Activated CD4-positive, CD25-positive, alpha-beta regulatory T cell treated with anti-CD3 and anti-CD28 coated beads, Interleukin-2, amount 50 U/mL, for 16 hours (primary cell): ENCODE results near the gene IFNE.

Source experiments
- DNase-seq: peaks from one replicate; pipeline ENCODE4 v3.0.0-alpha.2; 2020; ENCODE audit warnings: low read depth, low spot score

IFNE gene, protein sequence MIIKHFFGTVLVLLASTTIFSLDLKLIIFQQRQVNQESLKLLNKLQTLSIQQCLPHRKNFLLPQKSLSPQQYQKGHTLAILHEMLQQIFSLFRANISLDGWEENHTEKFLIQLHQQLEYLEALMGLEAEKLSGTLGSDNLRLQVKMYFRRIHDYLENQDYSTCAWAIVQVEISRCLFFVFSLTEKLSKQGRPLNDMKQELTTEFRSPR

DNA sequence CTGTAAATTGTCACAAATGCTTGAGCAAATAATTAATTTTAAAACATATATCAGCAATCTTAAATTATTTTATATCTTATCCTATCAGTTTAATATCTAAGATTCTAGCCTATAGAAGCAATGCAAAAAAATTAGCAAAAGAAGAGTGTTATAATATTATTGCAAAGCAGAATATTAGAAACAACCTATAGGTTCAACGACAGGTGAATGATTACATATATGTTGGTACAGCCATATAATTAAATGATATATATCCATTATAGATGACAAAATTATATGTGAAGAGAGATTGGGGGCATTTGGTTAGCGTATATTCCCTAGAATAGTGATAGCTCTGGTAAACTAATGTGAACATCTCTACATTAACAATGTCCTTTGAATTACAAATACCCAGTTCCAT is at the start of gene IFNE:
TSS of gene IFNE (minus strand) at position 101 of the 400 bp plus-strand sequence. CDS start 619 bp downstream, outside the sequence.
- DNase-seq: no peak

DNA sequence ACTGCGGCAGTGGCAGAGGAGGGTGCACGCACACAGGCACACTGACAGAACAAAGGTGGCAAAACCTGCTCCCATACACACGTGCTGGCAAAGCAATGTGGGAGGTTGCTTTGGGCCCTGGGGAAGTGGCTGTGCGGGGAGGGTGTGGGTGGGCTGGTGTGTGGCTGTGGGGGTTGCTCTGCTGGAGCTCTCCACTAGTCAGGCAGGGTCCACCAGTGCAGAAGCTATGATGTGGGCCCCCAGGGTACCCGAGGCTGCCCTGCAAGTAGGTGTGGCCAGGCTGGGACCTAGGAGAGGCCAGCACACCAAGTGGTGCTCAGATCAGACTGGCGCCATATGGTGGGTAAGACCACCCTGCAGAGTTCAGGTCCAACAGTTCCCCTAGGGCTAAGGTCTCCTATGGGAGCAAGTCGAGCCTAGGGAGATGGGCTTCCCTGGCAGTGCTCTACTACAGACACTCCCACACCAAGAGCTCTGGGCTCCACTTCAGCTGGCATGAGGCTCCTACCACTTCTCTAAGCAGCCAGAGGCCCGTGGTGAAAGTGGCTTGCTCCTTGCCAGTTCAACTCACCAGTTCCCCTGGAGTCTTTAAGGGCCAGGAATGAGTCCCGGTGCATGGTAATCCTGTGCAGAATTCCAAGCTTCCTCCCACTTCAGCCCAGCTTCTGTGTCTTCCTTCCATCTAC is 46.2 kb upstream of the IFNE start:
- no peak for DNase-seq

DNA sequence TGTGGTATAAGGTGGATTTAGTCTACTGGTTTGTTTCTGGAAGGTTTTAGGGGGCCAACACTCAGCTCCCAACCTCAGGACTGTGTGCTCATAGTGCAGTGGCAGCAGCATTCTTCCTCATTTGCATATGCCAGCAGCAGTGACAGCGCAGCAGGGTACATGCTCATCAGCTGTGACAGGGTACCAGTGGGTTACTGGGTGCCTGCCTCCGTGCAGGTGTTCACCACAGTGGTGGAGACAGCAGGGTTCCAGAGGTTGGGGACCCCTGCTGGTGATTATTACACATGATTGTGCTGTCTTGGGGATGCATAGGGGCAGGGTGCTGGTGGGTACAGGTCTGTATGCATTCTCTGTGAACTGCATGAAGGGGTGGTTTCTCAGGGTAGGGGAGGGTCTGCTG is 45.5 kb upstream of the IFNE start:
- no peak for DNase-seq

DNA sequence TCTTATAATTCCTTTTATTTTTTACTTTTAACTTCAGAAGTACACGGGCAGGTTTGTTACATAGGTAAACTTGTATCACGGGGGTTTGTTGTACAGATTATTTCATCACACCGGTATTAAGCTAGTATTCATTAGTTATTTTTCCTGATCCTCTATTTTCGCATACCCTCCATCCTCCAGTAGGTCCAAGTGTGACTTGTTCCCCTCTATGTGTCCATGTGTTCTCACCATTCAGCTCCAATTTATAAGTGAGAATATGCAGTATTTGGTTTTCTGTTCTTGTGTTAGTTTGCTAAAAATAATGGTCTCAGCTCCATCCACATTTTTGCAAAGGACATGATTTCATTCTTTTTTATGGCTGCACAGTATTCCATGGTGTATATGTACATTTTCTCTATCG is 43.1 kb upstream of the IFNE start:
- no peak for DNase-seq

DNA sequence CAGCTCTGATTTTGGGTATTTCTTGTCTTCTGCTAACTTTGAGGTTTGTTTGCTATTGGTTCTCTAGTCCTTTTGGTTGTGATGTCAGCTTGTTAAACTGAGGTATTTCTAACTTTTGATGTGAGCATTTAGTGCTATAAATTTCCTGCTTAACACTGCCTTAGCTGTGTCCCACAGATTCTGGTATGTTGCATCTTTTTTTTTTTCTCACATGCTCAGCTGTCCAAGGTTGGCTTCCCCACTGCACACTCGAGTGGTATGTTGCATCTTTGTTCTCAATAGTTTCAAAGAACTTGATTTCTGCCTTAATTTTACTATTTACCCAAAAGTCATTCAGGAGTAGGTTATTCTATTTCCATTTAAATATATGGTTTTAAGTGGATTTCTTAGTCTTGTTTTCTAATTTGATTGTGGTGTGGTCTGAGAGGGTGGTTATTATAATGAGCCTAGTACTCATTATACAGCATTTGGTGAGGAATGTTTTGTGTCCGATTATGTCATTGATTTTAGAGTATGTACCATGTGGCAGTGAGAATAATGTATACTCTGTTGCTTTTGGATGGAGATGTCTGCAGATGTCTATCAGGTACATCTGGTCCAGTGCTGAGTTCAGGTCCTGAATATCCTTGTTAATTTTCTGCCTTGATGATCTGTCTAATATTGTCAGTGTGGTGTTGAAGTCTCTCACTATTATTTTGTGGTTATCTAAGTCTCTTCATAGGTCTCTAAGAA is 42.2 kb upstream of the IFNE start:
- no peak for DNase-seq

DNA sequence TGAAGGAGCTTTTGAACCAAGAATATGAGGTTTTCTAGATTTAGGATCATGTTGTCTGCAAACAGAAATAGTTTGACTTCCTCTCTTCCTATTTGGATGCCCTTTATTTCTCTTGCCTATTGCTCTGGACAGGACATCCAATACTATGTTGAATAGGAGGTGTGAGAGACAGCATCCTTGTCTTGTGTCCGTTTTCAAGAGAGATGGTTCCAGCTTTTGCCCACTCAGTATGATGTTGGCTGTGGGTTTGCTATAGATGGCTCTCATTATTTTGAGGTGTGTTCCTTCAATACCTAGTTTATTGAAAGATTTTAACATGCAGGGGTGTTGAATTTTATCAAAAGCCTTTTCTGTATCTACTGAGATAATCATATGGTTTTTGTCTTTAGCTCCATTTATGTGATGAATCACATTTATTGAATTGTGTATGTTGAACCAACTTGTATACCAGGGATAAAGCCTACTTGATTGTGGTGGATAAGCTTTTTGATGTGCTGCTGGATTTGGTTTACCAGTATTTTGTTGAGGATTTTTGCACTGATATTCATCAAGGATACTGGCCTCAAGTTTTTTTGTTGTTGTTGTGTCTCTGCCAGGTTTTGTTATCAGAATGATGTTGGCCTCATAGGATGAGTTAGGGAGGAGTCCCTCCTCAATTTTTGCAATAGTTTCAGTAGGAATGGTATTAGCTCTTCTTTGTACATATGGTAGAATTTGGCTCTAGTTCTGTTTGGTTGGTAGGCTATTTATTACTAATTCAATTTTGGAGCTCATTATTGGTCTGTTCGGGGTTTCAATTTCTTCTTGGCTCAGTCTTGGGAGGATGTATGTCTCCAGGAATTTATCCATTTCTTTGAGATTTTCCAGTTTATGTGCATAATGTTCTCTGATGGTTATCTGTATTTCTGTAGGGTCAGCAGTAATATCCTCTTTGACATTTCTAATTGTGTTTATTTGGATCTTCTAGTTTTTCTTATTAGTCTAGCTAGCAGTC is 41.2 kb upstream of the IFNE start:
- DNase-seq: no peak

DNA sequence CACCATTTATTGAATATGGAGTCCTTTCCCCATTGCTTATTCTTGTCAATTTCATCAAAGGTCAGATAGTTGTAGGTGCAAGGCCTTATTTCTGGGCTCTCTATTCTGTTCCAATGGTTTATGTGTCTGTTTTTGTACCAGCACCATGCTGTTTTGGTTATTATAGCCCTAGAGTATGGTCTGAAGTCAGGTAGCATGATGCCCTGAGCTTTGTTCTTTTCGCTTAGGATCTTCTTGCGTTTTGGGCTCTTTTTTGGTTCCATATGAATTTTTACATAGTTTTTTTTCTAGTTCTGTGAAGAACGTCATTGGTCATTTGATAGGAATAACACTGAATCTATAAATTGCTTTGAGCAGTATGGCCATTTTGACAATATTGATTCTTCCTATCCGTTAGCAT is 40.2 kb upstream of the IFNE start:
- DNase-seq: no peak

DNA sequence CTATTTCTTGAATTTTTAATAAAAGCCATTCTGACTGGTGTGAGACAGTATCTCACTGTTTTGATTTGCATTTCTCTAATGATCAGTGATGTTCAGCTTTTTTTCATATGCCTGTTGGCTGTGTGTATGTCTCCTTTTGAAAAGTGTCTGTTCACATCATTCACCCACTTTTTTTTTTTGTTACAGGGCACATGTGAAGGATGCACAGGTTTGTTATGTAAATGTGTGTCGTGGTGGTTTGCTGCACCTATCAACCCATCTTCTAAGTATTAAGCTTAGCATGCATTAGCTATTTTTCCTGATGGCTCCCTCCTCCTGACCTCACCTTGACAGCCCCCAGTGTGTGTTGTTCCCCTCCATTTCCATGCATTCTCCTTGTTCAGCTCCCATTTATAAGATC is 39.3 kb upstream of the IFNE start:
- DNase-seq: no peak

DNA sequence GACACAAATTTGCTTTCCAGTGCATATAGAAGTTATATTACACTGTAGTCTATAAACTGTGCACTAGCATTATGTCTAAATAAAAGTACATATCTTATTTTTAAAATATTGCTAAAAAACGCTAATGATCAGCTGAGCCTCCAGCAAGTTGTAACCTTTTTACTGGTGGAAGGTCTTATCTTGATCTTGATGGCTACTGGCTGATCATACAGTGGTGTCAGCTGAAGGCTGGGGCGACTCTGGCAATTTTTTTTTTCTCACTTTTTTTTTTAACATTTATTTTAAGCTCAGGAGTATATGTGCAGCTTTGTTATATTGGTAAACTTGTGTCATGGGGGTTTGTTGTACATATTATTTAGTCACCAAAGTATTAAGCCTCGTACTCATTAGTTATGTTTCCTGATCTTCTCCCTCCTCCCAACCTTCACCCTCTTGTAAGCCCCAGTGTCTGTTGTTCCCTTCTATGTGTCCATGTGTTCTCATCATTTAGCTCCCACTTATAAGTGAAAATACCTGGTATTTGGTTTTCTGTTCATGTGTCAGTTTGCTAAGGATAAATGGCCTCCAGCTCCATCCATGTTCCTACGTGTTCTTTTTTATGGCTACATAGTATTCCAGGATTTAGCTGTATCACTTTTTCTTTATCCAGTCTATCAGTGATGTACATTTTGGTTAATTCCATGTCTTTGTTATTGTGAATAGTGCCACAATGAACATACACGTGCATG is 38.6 kb upstream of the IFNE start:
- DNase-seq: no peak

DNA sequence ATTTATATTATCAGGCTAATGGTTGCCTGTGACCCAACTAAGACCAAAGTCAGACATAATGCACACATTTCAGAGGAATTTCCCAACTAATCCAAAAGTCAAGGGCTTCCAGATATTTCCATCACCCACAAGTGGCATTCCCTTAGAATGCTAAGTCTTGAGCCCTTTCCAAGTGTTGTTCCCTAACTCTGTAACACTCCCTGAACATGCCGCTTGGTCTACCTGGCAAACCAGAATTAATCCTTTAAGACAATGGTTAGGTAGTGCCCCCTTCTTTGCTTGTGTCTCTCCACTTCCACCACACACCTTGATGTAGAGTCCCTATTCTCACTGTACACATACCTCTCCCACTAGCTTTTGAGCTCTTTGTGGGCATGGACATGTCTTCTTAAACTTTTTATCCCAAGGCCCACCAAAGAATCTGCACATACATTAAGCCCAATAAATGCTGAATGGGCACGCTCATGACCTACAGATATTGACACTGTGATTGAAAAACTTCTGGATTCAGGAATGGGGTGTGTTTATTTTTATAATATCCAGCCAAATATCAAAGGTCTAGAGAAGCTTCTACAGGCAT is 37.8 kb upstream of the IFNE start:
- DNase-seq: no peak

DNA sequence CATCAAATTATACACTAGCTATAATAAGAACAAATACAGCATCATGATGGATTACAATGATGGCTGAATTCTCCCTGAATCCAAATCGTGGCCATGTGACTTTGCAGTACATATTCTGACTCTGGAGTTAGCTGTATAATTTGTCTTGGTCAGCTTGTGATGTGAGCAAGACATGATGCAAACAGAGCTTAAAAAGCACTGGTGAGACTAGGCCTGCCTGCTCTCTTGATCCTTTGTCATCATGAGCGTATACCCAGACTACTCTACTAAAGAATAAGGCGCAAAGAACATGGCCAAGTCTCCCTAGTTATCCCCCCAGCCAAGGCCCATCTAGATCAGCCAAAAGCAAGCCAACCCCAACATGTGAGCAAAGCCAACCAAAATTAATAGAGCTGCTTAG is 34.7 kb upstream of the IFNE start:
- no peak for DNase-seq

DNA sequence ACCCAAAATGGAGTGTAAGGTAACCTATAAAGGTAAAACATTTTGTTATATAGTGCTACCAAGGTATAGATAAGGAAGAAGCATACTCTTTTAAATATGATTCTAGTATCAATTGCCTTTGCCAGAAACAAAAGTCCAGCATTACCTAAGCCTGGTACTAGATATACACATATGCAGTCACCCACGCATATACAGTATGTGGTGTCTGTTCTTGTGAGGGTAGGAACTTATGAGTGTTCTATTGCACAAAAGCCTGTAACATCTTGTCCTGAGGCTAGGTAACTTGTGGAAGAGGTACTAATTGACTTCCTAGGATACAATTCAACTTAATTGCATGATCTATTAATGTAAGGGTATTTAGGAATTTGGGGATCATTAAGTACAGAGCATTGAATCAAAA is 31.3 kb upstream of the IFNE start:
- DNase-seq: no peak

DNA sequence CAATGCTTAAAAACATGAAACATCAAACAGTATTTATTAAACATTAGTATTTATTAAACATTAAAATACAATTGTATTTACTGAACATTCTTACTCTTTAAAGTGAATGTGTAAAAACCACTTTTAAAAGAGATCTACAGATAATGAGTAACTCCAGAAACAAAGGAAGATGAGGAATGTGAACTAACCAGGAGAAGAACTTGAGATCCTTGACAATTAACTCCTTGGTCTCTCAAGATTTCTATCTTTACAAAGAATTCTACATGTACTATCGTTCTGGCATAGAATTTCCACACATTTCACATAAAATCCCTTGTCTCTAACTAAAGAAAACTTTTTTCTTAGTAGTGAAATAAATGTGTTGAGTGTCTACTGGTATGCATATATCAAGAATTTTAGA is 28.7 kb upstream of the IFNE start:
- DNase-seq: no peak

DNA sequence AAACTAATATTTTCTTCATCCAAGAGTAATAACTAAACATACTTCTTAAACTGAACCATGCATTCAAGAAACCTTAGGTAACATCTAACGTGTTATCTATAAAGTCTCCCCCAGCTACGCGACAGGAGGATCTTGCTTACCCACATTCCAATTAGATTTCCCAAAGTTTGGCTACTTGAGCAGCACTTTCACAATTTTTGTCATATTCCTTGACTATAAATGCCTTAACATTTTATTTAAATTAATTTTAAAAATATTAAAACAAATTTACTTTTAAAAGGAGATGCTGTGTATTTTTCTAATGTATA is 25.3 kb upstream of the IFNE start:
- DNase-seq: no peak

DNA sequence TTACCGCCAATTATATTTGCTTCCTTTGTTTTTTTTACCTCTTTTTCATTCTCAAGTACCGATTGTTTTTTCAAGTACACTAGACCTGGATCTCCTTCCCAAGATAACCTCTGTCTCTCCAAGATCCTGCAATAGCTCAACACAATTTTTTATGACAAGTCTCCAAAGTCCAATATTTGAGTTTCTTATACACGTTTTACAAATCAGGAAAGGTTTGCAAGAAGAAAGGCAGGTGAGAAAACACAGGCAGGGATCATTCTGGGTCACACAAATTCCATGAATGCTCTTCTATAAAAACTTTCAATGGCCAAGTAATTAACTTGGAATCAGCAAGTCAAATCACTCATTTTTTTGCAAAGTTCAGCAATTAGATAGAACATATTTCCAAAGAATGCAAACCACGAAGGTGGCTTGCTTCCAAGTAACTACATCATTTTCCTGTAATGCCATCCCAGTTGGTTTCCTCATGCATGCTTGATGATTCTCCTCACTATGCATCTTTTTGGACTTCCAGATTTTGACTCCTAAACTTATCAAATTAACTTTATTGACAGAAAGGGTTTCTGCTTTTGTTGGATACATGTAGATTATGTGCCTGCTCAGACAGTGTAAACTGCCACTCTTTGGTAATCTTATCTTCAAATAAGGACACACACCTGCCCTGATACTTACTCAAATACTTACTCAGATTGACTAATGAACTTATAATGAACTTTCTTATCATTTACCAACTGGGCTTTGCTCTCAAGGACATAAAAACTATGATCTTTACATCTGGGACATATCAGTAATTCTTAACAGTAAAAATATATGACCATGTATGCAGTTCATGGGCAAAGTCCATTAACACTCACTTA is 24.7 kb upstream of the IFNE start:
- no peak for DNase-seq

DNA sequence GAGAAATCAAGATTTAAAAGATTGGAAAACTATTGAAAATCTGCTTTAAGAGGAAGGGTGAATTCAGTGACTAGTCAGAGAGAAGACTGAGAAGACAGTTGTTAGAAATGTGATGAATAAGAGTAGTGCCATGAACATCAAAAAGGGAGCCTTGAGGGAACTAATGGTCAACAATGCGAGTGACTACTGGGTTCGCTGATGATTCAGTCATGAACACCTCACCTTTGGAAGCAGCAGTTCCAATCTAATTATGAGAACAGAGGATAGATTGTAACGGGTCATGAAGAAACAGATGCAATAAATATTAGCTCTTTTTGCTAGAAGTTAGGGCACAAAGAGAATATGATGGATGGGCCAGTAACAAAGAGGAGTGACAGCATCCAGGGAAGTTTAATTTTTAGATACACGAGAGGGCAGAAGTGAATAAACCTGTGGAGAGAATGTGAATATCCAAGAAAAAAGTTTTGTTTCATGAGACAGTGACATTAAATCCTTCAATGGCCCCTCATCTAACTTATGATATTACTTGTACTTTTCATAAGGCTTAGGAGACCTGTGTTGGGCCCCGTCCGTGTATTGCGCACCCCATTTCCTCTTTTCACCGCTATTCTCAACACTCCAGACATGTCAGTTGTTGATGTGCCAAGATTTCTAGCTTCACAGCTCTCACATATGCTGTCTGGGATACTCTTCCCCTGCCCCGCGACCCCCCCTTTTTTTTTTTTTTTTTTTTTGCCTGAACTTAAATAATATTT is 23.5 kb upstream of the IFNE start:
- DNase-seq: no peak

DNA sequence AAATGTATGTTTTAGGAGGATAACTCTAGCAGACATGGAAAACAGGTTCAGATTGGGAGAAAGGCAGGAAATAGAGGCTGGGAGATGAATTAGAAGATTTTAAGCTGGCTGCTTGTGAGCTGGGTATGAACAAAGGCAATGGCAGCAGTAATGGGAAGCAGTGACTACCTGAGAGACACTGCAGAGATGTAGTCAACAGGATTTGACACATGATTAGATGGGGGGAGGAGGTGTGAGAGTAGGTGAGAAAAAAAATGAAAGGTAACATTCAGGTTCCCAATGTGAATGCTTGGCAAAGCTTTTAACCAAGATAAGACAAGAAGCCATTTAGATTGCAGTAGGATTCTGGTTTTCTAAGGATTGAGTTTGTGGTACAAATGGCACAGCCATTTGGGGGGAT is 22.8 kb upstream of the IFNE start:
- DNase-seq: no peak

DNA sequence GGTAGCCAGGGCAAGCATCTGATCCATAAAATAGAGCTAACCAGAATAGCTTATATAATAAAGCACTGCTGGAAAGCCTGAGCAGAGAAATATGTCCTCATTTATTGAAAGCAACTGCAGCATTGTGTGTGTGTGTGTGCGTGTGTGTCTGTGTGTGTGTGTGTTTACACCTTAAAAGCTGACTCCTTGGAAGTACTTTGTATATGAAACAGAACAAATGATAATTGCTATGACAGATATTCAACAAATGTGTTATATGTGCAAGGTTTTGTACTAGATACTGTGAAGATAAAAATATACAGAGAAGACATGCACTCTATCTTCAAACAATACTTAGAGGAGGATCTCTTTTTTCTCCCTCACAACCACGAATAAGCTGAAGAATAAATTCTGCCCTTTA is 22.0 kb upstream of the IFNE start:
- DNase-seq: no peak

DNA sequence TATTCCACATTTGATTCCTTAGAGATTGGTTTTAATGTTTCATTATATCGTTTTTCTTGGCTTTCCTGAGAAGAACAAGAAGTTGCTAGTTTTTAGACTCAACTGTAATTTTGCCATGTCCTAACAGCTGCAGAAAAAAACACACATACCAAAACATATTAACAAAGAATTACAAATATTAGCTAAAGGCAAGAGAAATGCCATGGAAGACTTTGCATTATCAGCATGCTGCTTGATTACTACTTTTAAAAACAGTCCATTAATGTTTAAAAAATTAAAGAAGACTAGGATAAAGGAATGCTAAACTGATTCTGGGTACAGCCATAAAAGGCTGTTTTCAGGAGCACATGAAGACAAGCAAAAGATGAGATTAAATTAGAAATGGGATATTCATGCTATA is 20.5 kb upstream of the IFNE start:
- no peak for DNase-seq
